GM12878 (cell line): ENCODE measurements around the gene TOMM40. TPM values are rescaled to one million over a fixed set of nuclear protein-coding genes. Genes with fewer than 3 reads are reported as not detected.

ENCODE experiments used
- ATAC-seq: fragments of 200-7000 bp; cut with Tn5 transposase; 3 replicates; pipeline ENCODE4 v1.9.1; 2020; ENCODE audit warnings: mild to moderate bottlenecking, moderate library complexity
- BruUV-seq: library from RNA; stranded (reverse); fragments of 400-500 nt; replicated peaks from 2 replicates; lab custom pipeline; 2021; lab: Mats Ljungman, UMichigan
- CTCF ChIA-PET: fragments of 300-600 bp; sonication (Branson Sonifier 250); formaldehyde crosslinking; extraction: SDS; loops from one replicate; lab custom pipeline; 2021; ENCODE audit warnings: inconsistent platforms; lab: Yijun Ruan, JAX
- POLR2A ChIA-PET: fragments of 350-600 bp; formaldehyde crosslinking; extraction: SDS; loops from one replicate; lab custom pipeline; 2021; ENCODE audit warnings: inconsistent platforms; lab: Charles Lee
- RAD21 ChIA-PET: fragments of 300-600 bp; sonication (Branson Sonifier 250); formaldehyde crosslinking; loops from one replicate; lab custom pipeline; 2023; ENCODE audit warnings: antibody characterized with exemption; ENCODE audit not compliant: unreplicated experiment; lab: Charles Lee
- SMC1A ChIA-PET: fragments of 300-600 bp; sonication (Branson Sonifier 250); formaldehyde crosslinking; loops from one replicate; lab custom pipeline; 2023; ENCODE audit not compliant: unreplicated experiment, uncharacterized antibody; lab: Charles Lee
- DNase-seq: peaks from one replicate; pipeline ENCODE4 v3.0.0-alpha.2; 2011; ENCODE audit warnings: low read depth, low spot score
- FAIRE-seq: peaks from 3 replicates; lab custom pipeline; 2011; peaks lifted over from hg19 to GRCh38; lab: Jason Lieb, UNC
- H2AFZ ChIP-seq: 2 replicates; pipeline ENCODE4 v1.6.0; 2011; ENCODE audit warnings: low read depth, low read length, control low read depth; ENCODE audit not compliant: control insufficient read depth
- H3K27ac ChIP-seq: 2 replicates; pipeline ENCODE4 v1.5.1; 2011; ENCODE audit warnings: control low read depth; ENCODE audit not compliant: control insufficient read depth, insufficient read depth
- H3K27me3 ChIP-seq, 2 experiments: replicated peaks in 1 of 2; 2 replicates each; pipeline versions ENCODE4 v1.6.0 to v1.6.1; 2011; ENCODE audit warnings: low read length in 1 of 2; ENCODE audit not compliant: control insufficient read depth in 2 of 2, insufficient read depth in 2 of 2
- H3K36me3 ChIP-seq, 2 experiments: 2 replicates each; pipeline ENCODE4 v1.5.1; 2011; ENCODE audit warnings: low read length in 1 of 2; ENCODE audit not compliant: control insufficient read depth in 2 of 2, insufficient read depth in 2 of 2
- H3K4me1 ChIP-seq: 2 replicates; pipeline ENCODE4 v1.6.1; 2011; ENCODE audit warnings: mild to moderate bottlenecking, low read length, moderate library complexity, mixed read lengths; ENCODE audit not compliant: control insufficient read depth, insufficient read depth
- H3K4me2 ChIP-seq: 2 replicates; pipeline ENCODE4 v1.6.0; 2011; ENCODE audit warnings: control low read depth; ENCODE audit not compliant: control insufficient read depth, insufficient read depth
- H3K4me3 ChIP-seq: fragments of 200-600 bp; sonication (generic); 2 replicates; pipeline ENCODE4 v1.5.1; 2016
- H3K79me2 ChIP-seq: 2 replicates; pipeline ENCODE4 v1.6.0; 2011; ENCODE audit warnings: low read length; ENCODE audit not compliant: control insufficient read depth, insufficient read depth
- H3K9ac ChIP-seq: 2 replicates; pipeline ENCODE4 v1.8.0; 2011; ENCODE audit warnings: low read length, control low read depth, mixed read lengths; ENCODE audit not compliant: control insufficient read depth, insufficient read depth
- H3K9me3 ChIP-seq: replicated peaks from 3 replicates; pipeline ENCODE4 v1.5.1; 2011; ENCODE audit warnings: mild to moderate bottlenecking, low read length; ENCODE audit not compliant: control insufficient read depth, insufficient read depth
- H4K20me1 ChIP-seq: 2 replicates; pipeline ENCODE4 v1.6.0; 2011; ENCODE audit not compliant: control insufficient read depth, insufficient read depth
- HSF1 ChIP-seq: fragments of 150-350 bp; IDR thresholded peaks from 2 replicates; pipeline ENCODE4 v1.6.1; 2014; ENCODE audit warnings: mild to moderate bottlenecking, low read depth, low read length
- KAT2A ChIP-seq: conservative IDR thresholded peaks from 2 replicates; pipeline ENCODE4 v1.6.1; 2011; ENCODE audit warnings: low read depth, low read length; ENCODE audit not compliant: control insufficient read depth
- NR2C1 ChIP-seq: fragments of 450-650 bp; IDR thresholded peaks from 2 replicates; pipeline ENCODE4 v1.6.1; 2017; ENCODE audit warnings: antibody characterized with exemption, mild to moderate bottlenecking, moderate library complexity
- NR2C2 ChIP-seq: IDR thresholded peaks from 2 replicates; pipeline ENCODE4 v1.6.1; 2011; ENCODE audit warnings: borderline replicate concordance, low read depth; ENCODE audit not compliant: control insufficient read depth, insufficient read length
- TCF3 ChIP-seq: IDR thresholded peaks from 2 replicates; pipeline ENCODE4 v1.6.1; 2012; ENCODE audit warnings: low read depth, mild to moderate bottlenecking, low read length, borderline replicate concordance; ENCODE audit not compliant: insufficient read depth
- TCF7 ChIP-seq: IDR thresholded peaks from 2 replicates; pipeline ENCODE4 v1.6.1; 2014; ENCODE audit warnings: antibody characterized with exemption, borderline replicate concordance
- USF2 ChIP-seq: IDR thresholded peaks from 2 replicates; pipeline ENCODE4 v1.6.1; 2011; ENCODE audit warnings: low read depth, low read length, improper control_type of control experiment, borderline replicate concordance
- WGBS: methylation state at CpG from one replicate; pipeline ENCODE4 v1.1.6; 2016; ENCODE audit warnings: low lambda C conversion rate; ENCODE audit not compliant: insufficient replicate concordance, insufficient coverage; ENCODE audit errors: missing lambda C conversion rate; 5-methylcytosine and 5-hydroxymethylcytosine counted together
- in situ Hi-C: fragments of 300-500 bp; cut with MboI; formaldehyde crosslinking; loops from 9 replicates; pipeline ENCODE4 v1.14.3; 2018; ENCODE audit warnings: mixed read lengths
- intact Hi-C: fragments of 100-400 bp; cut with micrococcal nuclease; formaldehyde crosslinking; loops from one replicate; pipeline ENCODE4 v1.14.2; 2022; ENCODE audit not compliant: unreplicated experiment
- polyA plus RNA-seq, 11 experiments: library from polyadenylated mRNA; depleted of rRNA in 4 of 11; unstranded in 6 of 11; stranded (reverse) in 5 of 11; fragments of >200 nt; fragmentation: Nextera tagmentation in 4 of 11; fragmentation: Illumina TruSeq in 1 of 11; extraction: Ambion mirVana in 4 of 11; extraction: Trizol in 1 of 11; gene quantifications; 1 replicate in 1 of 11; 2 replicates in 10 of 11; pipeline versions ENCODE4 v1.2.1 to v1.2.3, GENCODE V29; 2011 to 2016; ENCODE audit warnings: inconsistent platforms in 2 of 11, missing spikeins in 2 of 11, low read depth in 1 of 11
- total RNA-seq, 4 experiments: library from RNA; depleted of rRNA in 3 of 4; stranded (reverse); fragments of >200 nt in 3 of 4; fragmentation: Illumina TruSeq in 1 of 4; extraction: Trizol in 1 of 4; gene quantifications; 2 replicates each; pipeline versions ENCODE4 v1.2.1 to v1.2.3, GENCODE V29; 2013 to 2021
- TF ChIP-seq, protein P1 (sequence below): fragments of 450-650 bp; IDR thresholded peaks from 2 replicates; pipeline ENCODE4 v1.6.1; 2016; ENCODE audit warnings: mild to moderate bottlenecking, moderate library complexity, borderline replicate concordance

TOMM40 gene
- total and polyA plus RNA-seq, 10 of the 15 experiments (the other 5 are each of a cell fraction or from before 2014, with no cell fraction given), result 0.85 to 221 (median 99.9) TPM

DNA sequence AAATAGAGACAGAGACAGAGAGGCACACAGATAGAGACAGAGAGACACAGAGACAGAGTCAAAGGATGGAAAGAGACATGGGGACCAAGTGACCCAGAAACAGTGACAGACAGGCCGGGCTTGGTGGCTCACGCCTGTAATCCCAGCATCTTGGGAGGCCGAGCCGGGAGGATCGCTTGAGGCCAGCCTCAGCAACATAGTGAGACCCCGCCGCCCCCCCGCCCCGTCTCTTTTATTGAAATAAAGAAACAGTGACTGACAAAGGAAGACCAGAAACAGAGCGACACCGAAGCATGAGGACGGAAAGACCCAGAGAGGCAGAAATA is 45.8 kb upstream of the TOMM40 start:
- H3K9me3 ChIP-seq, result no peaks in the 10 kb centered on the region
- intact Hi-C loops (loop anchor here (2.0 to 10.0 kb wide), 4 partner anchors 47 to 190 kb away; partner anchors contain the start of gene TOMM40), in situ Hi-C loops (no loop called here)
- peak overlapping the region; percentile 94 for H2AFZ ChIP-seq
- SMC1A ChIA-PET, result interaction anchor here (1.0 kb wide), 1 partner anchor 109 kb away, joined by 3 read pairs; no protein-coding TSS in a partner anchor
- CTCF ChIA-PET, result interaction anchor here (0.8 to 1.3 kb wide), 4 partner anchors 15 to 157 kb away, joined by 3 to 9 read pairs (median 3); no protein-coding TSS in a partner anchor
- H3K36me3 ChIP-seq, result no peaks in the 10 kb centered on the region
- no peaks in the 10 kb centered on the region for H4K20me1 ChIP-seq
- ATAC-seq (no peak), DNase-seq (no peak), FAIRE-seq (peak; percentile 41)
- H3K79me2 ChIP-seq, result no peaks in the 10 kb centered on the region
- H3K27ac ChIP-seq, result no peak overlapping the region
- WGBS, result 19% methylated on average over 11 of the region's 12 CpGs
- no TSS peak for BruUV-seq
- H3K4me2 ChIP-seq, result peak overlapping the region; percentile 99
- POLR2A ChIA-PET, result interaction anchor here (1.0 kb wide), 1 partner anchor 96 kb away, joined by 3 read pairs; no protein-coding TSS in a partner anchor
- H3K9ac ChIP-seq, result no peak overlapping the region
- H3K4me3 ChIP-seq, result peak overlapping the region; percentile 59; the same call in 1 of the 2 replicates
- RAD21 ChIA-PET, result interaction anchor here (0.6 to 1.4 kb wide), 5 partner anchors 72 to 1382 kb away, joined by 3 to 5 read pairs (median 3); no protein-coding TSS in a partner anchor
- peaks cover 9 to 11% of the 10 kb centered on the region in 2 experiments for H3K27me3 ChIP-seq
- H3K4me1 ChIP-seq, result peaks cover 8% of the 10 kb centered on the region
- no peak for TF ChIP-seq KAT2A
- TF ChIP-seq NR2C2, result no peak
- TF ChIP-seq HSF1, result no peak
- no peak for TF ChIP-seq NR2C1
- no peak for TF ChIP-seq USF2
- TF ChIP-seq TCF3, result no peak
- TF ChIP-seq, protein P1, sequence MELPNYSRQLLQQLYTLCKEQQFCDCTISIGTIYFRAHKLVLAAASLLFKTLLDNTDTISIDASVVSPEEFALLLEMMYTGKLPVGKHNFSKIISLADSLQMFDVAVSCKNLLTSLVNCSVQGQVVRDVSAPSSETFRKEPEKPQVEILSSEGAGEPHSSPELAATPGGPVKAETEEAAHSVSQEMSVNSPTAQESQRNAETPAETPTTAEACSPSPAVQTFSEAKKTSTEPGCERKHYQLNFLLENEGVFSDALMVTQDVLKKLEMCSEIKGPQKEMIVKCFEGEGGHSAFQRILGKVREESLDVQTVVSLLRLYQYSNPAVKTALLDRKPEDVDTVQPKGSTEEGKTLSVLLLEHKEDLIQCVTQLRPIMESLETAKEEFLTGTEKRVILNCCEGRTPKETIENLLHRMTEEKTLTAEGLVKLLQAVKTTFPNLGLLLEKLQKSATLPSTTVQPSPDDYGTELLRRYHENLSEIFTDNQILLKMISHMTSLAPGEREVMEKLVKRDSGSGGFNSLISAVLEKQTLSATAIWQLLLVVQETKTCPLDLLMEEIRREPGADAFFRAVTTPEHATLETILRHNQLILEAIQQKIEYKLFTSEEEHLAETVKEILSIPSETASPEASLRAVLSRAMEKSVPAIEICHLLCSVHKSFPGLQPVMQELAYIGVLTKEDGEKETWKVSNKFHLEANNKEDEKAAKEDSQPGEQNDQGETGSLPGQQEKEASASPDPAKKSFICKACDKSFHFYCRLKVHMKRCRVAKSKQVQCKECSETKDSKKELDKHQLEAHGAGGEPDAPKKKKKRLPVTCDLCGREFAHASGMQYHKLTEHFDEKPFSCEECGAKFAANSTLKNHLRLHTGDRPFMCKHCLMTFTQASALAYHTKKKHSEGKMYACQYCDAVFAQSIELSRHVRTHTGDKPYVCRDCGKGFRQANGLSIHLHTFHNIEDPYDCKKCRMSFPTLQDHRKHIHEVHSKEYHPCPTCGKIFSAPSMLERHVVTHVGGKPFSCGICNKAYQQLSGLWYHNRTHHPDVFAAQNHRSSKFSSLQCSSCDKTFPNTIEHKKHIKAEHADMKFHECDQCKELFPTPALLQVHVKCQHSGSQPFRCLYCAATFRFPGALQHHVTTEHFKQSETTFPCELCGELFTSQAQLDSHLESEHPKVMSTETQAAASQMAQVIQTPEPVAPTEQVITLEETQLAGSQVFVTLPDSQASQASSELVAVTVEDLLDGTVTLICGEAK, result no peak
- TF ChIP-seq TCF7, result no peak
- TF ChIP-seq, all 136 proteins: peak for 0
